ENCODE data around the gene EGLN1. TPM values are rescaled to one million over a fixed set of nuclear protein-coding genes. Genes with fewer than 3 reads are reported as not detected.
A peak's percentile ranks its signal among the peaks of the same experiment; 100 is the strongest.

The EGLN1 gene
- total RNA-seq, 2 donors from 2014 or later = 15.5 to 25.9 TPM

DNA sequence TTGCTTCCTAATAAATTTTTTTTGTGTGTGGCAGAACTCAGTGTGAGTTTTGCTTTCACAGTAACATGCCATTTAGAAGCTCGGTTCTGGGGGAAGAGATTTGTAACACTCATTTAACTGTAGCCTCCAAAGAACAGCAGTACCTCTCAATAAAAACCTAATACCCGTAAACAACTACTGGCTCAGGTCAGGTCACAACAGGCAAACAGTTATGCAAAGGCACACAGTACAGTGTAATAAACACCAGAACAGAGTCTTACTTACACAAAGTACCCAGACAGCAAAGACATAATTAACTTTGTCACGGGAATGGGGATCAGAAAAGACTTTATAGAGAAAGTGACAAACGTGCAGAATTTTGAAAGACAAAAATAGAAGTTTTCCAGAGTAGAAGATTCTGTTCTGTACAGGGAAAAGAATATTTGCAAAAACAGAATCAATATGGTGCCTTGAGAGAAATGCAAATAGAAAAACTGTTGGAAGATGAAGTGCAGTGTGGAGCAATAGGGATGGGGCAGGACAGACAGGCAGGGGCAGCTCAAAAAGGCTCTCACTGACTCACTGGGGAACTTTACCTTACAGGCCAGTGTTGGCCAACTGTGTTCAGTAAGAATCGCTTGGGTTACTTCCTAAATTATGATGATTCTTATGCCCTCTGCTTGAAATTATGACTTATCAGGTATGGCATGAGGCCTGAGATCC lies 38.8 kb downstream of the EGLN1 start:
- DNase-seq (ENCODE audit: low spot score) (no peak), ATAC-seq (no peak)
- no peak overlapping the region for H3K4me3 Mint-ChIP-seq
- H3K27ac Mint-ChIP-seq = no peak overlapping the region
- H3K27me3 Mint-ChIP-seq = no peaks in the 10 kb centered on the region
- H3K9me3 Mint-ChIP-seq = no peaks in the 10 kb centered on the region
- H3K36me3 Mint-ChIP-seq = no peaks in the 10 kb centered on the region
- H3K4me1 Mint-ChIP-seq (ENCODE audit: low read depth in 2 of 2) = peaks cover 17 to 26% of the 10 kb centered on the region in 2 donors

DNA sequence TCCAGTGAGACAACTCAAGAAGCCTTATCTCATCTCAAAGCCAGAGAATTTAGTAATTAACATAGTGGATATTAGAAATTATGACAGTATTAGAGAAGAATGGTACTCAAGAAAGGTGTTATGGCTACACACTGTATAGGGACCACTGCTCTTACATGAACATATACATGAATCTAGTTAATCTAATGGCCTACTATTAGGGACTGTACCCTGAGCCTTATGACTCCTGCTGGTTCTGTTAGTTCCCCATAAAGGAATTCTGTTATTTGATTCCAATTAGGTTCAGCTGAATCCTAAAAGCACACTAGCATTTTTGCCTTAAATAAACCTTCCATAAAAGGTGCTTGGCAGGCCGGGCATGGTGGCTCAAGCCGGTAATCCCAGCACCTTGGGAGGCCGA lies 39.7 kb downstream of the EGLN1 start:
- H3K4me3 Mint-ChIP-seq = no peak overlapping the region
- ATAC-seq = no peak
- H3K36me3 Mint-ChIP-seq = no peaks in the 10 kb centered on the region
- H3K9me3 Mint-ChIP-seq = no peaks in the 10 kb centered on the region
- H3K27ac Mint-ChIP-seq = no peak overlapping the region
- no peaks in the 10 kb centered on the region for H3K27me3 Mint-ChIP-seq
- peaks cover 8 to 19% of the 10 kb centered on the region in 2 donors for H3K4me1 Mint-ChIP-seq (ENCODE audit: low read depth in 2 of 2)
- no peak for DNase-seq (ENCODE audit: low spot score)

DNA sequence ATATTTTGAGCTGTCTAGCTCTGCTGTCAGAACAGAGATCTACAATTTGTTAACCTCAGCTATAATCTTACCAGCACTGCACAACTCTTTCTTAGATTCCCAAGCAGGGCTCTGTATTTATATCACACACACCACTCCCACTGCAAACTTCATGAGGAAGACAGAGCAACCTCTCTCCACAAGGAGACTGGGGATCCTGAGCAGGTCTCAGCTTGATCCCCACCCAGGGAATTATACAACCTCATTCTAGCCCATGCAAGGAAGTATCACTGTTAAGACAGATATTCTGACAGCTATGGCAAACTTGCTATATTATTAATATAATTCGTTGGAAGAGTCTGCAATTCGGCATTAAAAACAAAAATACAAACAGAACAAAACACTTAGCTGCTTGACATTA lies 40.4 kb downstream of the EGLN1 start:
- no peak overlapping the region for H3K27ac Mint-ChIP-seq
- H3K9me3 Mint-ChIP-seq = no peaks in the 10 kb centered on the region
- H3K4me3 Mint-ChIP-seq = no peak overlapping the region
- no peaks in the 10 kb centered on the region for H3K36me3 Mint-ChIP-seq
- no peak for ATAC-seq
- H3K4me1 Mint-ChIP-seq (ENCODE audit: low read depth in 2 of 2) = peaks cover 14 to 25% of the 10 kb centered on the region in 2 donors
- DNase-seq (ENCODE audit: low spot score) = no peak
- H3K27me3 Mint-ChIP-seq = no peaks in the 10 kb centered on the region

DNA sequence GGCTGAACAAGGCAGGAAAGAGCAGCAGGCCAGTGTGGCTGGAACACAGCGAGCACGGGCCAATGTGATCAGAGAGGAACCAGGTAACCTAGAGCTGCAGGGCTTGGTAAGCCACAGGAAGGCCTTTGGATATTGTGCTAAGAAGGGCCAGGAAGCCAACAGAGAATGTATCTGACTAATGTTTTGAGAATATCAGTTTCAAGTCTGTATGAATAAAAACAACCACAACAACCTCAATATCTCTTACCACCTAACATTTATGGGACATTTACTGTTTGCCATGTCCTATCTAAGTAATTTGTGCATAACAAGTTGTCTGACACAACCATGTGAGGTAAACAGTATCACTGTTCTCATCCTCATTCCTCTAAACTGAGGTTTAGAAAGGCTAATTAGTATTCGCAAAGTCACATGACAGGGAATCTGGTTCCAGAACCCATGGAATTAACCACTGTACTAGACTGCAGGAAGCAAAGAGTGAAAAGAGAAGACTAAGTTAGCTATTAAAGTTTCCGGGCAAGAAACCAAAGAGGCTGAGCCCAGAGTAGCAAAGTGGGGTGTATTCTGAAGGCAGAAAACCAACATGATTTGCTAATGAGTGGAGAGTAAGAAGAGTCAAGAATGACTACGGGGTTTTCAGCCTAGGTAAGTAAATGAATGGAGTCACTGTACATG lies 45.1 kb downstream of the EGLN1 start:
- Mint-ChIP-seq H3K9me3 (no peaks in the 10 kb centered on the region), H3K27ac (peak overlapping the region in 1 of 2 donors; percentile 48), H3K4me1 (ENCODE audit: low read depth in 2 of 2) (peaks cover 24 to 36% of the 10 kb centered on the region in 2 donors), H3K27me3 (no peaks in the 10 kb centered on the region), H3K36me3 (no peaks in the 10 kb centered on the region), H3K4me3 (peak overlapping the region; percentile 34)
- ATAC-seq = peak in 1 of 2 donors; percentile 82
- DNase-seq (ENCODE audit: low spot score) = no peak

DNA sequence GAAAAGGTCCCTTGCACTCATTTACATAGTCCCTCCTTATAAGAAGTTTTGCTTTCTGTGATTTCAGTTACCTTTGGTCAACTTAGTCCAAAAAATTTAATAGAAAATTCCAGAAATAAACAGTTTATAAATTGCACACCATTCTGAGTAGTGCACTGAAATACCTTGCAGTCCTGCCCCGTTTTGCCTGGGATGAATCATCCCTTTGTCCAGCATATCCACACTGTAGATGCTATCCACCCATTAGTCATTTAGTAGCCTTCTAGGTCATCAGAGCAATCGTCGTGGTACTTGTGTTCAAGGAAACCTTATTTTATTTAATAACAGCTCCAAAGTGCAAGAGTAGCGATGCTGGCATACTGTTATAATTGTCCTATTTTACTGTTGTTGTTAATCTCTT lies 46.0 kb downstream of the EGLN1 start:
- ATAC-seq = no peak

DNA sequence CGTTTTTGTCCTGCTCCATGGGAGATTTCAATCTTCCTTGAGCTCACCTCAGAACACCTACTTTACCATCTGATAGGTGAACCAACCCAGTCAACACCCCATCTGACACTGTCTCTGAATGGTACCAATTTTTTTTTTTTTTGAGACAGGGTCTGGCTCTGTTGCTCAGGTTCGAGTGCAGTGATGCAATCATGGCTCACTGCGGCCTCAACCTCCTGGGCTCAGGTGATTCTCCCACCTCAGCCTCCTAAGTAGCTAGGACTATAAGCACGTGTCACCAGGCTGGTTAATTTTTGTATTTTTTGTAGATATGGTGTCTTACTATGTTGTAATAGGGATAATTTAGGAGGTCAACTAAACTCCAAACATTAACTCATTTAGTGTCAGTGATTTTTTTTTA lies 47.7 kb downstream of the EGLN1 start:
- no peaks in the 10 kb centered on the region for H3K9me3 Mint-ChIP-seq
- H3K27ac Mint-ChIP-seq = no peak overlapping the region
- no peaks in the 10 kb centered on the region for H3K27me3 Mint-ChIP-seq
- H3K4me3 Mint-ChIP-seq = no peak overlapping the region
- ATAC-seq (no peak), DNase-seq (ENCODE audit: low spot score) (no peak)
- peaks cover 21 to 26% of the 10 kb centered on the region in 2 donors for H3K4me1 Mint-ChIP-seq (ENCODE audit: low read depth in 2 of 2)
- H3K36me3 Mint-ChIP-seq = no peaks in the 10 kb centered on the region

More for the DNA sequence above, 46.0 kb downstream of the EGLN1 start:
- Mint-ChIP-seq H3K27me3 (no peaks in the 10 kb centered on the region), H3K4me1 (ENCODE audit: low read depth in 2 of 2) (peaks cover 25 to 32% of the 10 kb centered on the region in 2 donors), H3K27ac (no peak overlapping the region), H3K36me3 (no peaks in the 10 kb centered on the region), H3K4me3 (no peak overlapping the region), H3K9me3 (no peaks in the 10 kb centered on the region)
- DNase-seq (ENCODE audit: low spot score) = no peak

DNA sequence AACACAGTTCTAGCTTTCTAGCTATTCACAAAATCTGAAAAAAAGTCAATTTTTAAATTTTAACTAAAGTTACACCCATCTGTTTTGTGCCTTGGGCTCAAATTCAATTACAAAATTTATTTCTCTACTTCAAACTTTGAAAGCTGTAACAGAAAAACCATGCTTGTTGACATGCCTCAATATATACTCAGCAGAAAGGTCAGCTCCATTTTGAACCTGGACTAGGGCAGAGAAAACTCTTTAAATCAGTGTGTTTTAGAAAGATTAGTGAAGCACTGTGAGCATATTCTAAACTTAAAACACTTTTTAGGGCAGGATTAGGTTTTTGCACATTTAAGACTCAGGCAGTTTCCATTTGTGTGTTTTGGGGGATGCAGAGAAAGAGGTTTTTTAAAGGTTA lies 49.6 kb downstream of the EGLN1 start:
- peaks cover 2% of the 10 kb centered on the region for H3K36me3 Mint-ChIP-seq
- H3K9me3 Mint-ChIP-seq = no peaks in the 10 kb centered on the region
- H3K27ac Mint-ChIP-seq = no peak overlapping the region
- DNase-seq (ENCODE audit: low spot score) (no peak), ATAC-seq (no peak)
- peaks cover 16 to 19% of the 10 kb centered on the region in 2 donors for H3K4me1 Mint-ChIP-seq (ENCODE audit: low read depth in 2 of 2)
- H3K27me3 Mint-ChIP-seq = no peaks in the 10 kb centered on the region
- H3K4me3 Mint-ChIP-seq = no peak overlapping the region

DNA sequence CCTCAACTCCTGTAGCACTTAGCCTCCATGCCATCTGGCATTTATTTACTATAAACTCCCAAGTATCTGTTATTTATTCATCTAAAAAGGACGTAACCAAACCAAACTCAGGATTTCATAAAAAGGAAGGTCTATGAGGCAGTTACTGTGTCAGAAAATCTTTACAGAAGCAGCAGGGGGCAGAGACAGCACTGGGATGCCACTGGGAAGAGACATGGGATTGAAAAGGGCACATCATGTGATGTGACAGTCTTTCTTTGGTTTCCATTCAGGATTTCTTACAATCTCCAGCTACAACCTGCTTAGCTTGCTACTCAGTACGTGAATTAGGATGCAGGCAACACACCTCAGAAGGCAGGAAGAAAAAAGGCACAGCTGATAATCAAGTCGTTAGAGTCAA lies 52.8 kb downstream of the EGLN1 start:
- no peak overlapping the region for H3K27ac Mint-ChIP-seq
- peaks cover 0 to 3% of the 10 kb centered on the region in 2 donors for H3K4me1 Mint-ChIP-seq (ENCODE audit: low read depth in 2 of 2)
- H3K27me3 Mint-ChIP-seq = no peaks in the 10 kb centered on the region
- no peak overlapping the region for H3K4me3 Mint-ChIP-seq
- peaks cover 8% of the 10 kb centered on the region for H3K36me3 Mint-ChIP-seq
- H3K9me3 Mint-ChIP-seq = no peaks in the 10 kb centered on the region
- DNase-seq (ENCODE audit: low spot score) = no peak
- no peak for ATAC-seq

DNA sequence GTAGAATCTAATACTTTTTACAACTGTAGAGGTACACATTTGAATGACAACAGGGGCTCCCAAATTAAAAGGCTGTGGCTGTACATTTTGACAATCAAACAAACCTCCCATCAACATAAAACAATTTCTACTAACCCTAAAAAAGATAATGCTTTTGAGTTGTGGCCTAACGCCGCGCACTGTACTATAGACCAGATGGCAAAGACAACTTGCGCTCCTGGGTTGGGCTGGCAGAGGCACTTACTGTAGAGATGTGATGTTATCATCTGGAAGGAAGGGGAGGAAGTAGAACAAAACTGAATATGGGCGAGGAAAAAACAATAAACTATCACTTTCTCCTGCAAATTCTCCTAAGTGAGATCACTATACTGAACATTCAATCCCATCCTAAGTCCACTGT lies 57.9 kb downstream of the EGLN1 start:
- Mint-ChIP-seq H3K27me3 (no peaks in the 10 kb centered on the region), H3K4me1 (ENCODE audit: low read depth in 2 of 2) (peaks cover 7 to 9% of the 10 kb centered on the region in 2 donors), H3K9me3 (no peaks in the 10 kb centered on the region), H3K27ac (no peak overlapping the region), H3K36me3 (peaks cover 15% of the 10 kb centered on the region), H3K4me3 (no peak overlapping the region)
- DNase-seq (ENCODE audit: low spot score) (no peak), ATAC-seq (no peak)

DNA sequence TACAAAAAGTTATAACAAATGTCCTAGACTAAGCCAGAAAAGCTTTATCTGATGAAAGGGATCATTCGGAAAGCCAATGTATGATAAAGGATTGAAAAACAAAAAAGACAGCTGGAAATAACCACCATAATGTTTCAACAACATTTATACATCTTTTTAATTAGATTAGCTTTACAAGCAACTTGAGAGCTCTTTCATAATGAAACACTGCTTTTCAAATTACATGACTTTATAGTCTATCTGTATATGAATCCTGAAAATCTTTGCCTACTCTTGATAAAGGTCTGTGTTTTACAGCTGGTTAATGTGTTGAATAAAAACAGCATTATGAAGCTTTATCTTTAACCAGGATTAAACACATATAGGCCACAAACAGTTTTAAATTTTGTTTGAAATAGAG lies 58.5 kb downstream of the EGLN1 start:
- no peaks in the 10 kb centered on the region for H3K9me3 Mint-ChIP-seq
- H3K4me1 Mint-ChIP-seq (ENCODE audit: low read depth in 2 of 2) = peaks cover 8 to 9% of the 10 kb centered on the region in 2 donors
- H3K27ac Mint-ChIP-seq = no peak overlapping the region
- DNase-seq (ENCODE audit: low spot score) (no peak), ATAC-seq (no peak)
- H3K36me3 Mint-ChIP-seq = peaks cover 15% of the 10 kb centered on the region
- H3K27me3 Mint-ChIP-seq = no peaks in the 10 kb centered on the region
- no peak overlapping the region for H3K4me3 Mint-ChIP-seq

DNA sequence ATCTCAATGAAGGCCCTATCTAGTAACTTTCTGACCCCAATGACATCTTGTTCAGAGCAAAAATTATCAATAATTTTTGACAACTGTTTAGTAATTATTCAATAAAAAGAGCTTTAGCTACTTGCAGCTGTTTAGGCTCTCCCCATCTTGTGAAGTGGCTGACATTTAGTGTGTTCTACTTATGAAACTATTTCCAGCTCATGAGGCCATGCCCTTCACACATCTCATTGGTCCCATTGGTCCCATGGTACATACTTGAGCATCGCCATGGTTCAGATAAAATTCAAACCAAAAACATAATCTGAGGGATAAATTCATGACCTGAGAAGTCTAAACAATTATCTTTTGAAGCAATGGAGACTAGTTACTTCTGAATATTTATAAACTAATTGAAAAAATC lies 59.8 kb downstream of the EGLN1 start:
- ATAC-seq (no peak), DNase-seq (ENCODE audit: low spot score) (no peak)
- Mint-ChIP-seq H3K27ac (peak overlapping the region in 1 of 2 donors; percentile 0), H3K36me3 (peaks cover 12% of the 10 kb centered on the region), H3K27me3 (no peaks in the 10 kb centered on the region), H3K4me1 (ENCODE audit: low read depth in 2 of 2) (peaks cover 13 to 15% of the 10 kb centered on the region in 2 donors), H3K9me3 (no peaks in the 10 kb centered on the region), H3K4me3 (no peak overlapping the region)

DNA sequence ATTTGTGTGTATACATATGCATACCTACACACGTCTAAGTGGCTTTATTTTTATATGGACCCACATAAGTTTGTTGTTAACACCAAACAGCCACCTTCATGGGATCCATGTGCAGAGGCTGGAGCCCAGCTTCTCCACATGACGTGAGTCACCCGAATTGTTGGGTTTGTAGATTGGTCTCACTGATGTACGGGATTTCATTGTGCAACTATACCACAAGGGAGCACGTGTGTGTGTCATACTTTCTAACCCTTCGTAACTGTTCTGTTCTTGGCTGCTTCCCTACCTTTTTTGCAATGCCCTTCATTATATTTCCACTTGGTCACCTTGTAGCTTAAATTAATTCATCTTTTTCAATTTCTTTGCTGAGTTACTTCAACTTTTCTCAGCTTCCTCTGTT lies 63.0 kb downstream of the EGLN1 start:
- H3K36me3 Mint-ChIP-seq = peaks cover 7% of the 10 kb centered on the region
- no peak overlapping the region for H3K27ac Mint-ChIP-seq
- DNase-seq (ENCODE audit: low spot score) (no peak), ATAC-seq (peak in 1 of 2 donors; percentile 57)
- H3K27me3 Mint-ChIP-seq = no peaks in the 10 kb centered on the region
- no peak overlapping the region for H3K4me3 Mint-ChIP-seq
- H3K9me3 Mint-ChIP-seq = no peaks in the 10 kb centered on the region
- H3K4me1 Mint-ChIP-seq (ENCODE audit: low read depth in 2 of 2) = peaks cover 13 to 15% of the 10 kb centered on the region in 2 donors

DNA sequence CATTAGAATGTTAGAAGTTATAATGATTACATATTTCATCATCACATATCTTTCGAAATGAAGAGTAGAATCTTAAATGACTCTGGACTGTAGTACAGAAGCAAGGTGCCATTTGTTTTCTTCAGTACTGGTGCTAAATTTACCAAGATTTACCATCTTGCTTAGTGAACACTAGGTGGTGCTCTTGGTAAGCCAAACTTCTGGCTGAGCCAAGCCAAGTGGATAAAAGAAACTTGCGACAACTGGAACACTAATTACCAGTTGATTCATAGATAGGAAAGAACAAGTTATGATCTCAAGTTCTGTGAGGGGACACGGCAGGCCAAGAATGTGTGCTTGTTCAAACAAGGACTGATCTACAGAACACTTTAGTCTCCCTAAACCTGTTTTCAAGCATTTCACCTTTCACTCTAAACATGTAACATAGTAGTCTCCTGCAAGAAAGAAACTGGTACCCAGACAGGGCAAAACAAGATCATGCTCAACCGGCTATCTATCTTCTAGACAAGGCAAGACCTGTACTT lies 64.2 kb downstream of the EGLN1 start:
- Mint-ChIP-seq H3K4me1 (ENCODE audit: low read depth in 2 of 2) (peaks cover 13 to 15% of the 10 kb centered on the region in 2 donors), H3K36me3 (peaks cover 10% of the 10 kb centered on the region), H3K27me3 (no peaks in the 10 kb centered on the region), H3K9me3 (no peaks in the 10 kb centered on the region), H3K4me3 (no peak overlapping the region), H3K27ac (no peak overlapping the region)
- peak; percentile 78 to 79 for ATAC-seq
- DNase-seq (ENCODE audit: low spot score) = no peak

DNA sequence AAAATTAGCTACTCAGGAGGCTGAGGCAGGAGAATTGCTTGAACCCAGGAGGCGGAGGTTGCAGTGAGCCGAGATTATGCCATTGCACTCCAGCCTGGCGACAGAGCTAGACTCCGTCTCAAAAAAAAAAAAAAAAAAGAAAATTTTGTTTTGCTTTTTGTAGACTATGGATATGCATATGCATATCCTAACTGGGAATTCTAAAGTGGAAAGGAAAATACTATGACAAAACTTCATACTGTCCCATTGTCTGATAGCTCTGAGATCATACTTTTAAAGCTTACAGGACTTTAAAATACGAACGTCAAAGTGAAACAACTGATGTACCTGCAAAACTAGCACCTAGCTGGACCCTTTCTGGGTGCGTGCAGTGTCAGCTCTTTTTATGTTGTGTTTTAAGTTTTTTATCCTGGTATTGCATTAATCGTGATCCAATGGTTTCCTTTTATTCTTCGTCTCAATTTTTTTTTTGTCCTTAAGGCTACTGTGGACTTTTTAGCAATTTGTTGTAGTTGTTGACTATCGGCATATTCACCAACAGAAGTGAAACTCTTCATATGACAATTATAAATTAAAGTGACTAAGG lies 64.8 kb downstream of the EGLN1 start:
- Mint-ChIP-seq H3K4me1 (ENCODE audit: low read depth in 2 of 2) (peaks cover 13 to 15% of the 10 kb centered on the region in 2 donors), H3K4me3 (no peak overlapping the region), H3K36me3 (peaks cover 15% of the 10 kb centered on the region), H3K27me3 (no peaks in the 10 kb centered on the region), H3K9me3 (no peaks in the 10 kb centered on the region), H3K27ac (no peak overlapping the region)
- DNase-seq (ENCODE audit: low spot score) = no peak
- ATAC-seq = no peak
